Measurements from ENCODE around the gene EXPH5. TPM values are rescaled to one million over a fixed set of nuclear protein-coding genes. Genes with fewer than 3 reads are reported as not detected.

EXPH5 gene
- total RNA-seq, 2 experiments from 2014 or later: 2.0 to 2.4 TPM

DNA sequence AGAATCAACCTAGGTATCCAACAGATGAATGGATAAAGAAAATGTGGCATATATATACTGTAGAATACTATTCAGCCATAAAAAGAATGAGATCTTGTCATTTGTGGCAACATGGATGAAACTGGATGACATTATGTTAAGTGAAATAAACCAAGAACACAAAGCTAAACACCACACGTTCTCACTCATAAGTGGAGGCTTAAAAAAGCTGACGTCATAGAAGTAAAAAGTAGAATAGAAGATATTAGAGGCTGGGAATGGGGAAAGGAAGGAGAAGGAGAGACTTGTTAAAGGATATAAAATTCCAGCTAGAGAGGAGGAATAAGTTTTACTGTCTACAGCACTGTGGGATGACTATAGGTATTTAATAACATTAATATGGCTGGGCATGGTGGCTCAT lies 12.9 kb downstream of the EXPH5 start:
- intact Hi-C loops (cut with DNase I, micrococcal nuclease): no loop called here
- H3K27ac Mint-ChIP-seq: no peak overlapping the region
- no peak for ATAC-seq
- no peak for DNase-seq
- no peaks in the 10 kb centered on the region for H3K9me3 Mint-ChIP-seq (ENCODE audit: low read depth)
- ChIA-PET POLR2A (interaction anchor here (0.6 kb wide), 1 partner anchor 145 kb away, joined by 3 read pairs; no protein-coding TSS in a partner anchor), CTCF (no interaction called here)
- peaks cover 4% of the 10 kb centered on the region for H3K27me3 Mint-ChIP-seq
- no peaks in the 10 kb centered on the region for H3K36me3 Mint-ChIP-seq (ENCODE audit: low read depth)
- H3K4me3 Mint-ChIP-seq: no peak overlapping the region
- H3K4me1 Mint-ChIP-seq: no peaks in the 10 kb centered on the region

DNA sequence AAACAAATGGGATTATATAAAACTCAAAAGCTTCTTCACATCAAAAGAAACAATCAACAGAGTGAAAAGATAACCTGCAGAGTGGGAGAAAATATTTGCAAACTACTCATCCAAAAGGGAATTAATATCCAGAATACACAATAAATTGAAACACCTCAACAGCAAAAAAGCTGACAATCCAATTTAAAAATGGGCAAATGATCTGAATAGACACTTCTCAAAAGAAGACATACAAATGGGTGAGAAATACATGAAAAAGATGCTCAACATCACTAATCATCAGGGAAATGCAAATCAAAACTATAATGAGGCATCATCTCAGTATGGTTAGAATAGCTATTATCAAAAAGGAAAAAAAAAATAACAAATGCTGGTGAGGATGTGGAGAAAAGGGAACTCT lies 13.5 kb downstream of the EXPH5 start:
- Mint-ChIP-seq H3K4me3 (no peak overlapping the region), H3K9me3 (ENCODE audit: low read depth) (no peaks in the 10 kb centered on the region), H3K36me3 (ENCODE audit: low read depth) (no peaks in the 10 kb centered on the region), H3K27ac (no peak overlapping the region), H3K4me1 (no peaks in the 10 kb centered on the region), H3K27me3 (peaks cover 4% of the 10 kb centered on the region)
- ChIA-PET CTCF (no interaction called here), POLR2A (interaction anchor here (0.6 kb wide), 1 partner anchor 145 kb away, joined by 3 read pairs; no protein-coding TSS in a partner anchor)
- DNase-seq: no peak
- no peak for ATAC-seq
- intact Hi-C loops (cut with DNase I, micrococcal nuclease): no loop called here

DNA sequence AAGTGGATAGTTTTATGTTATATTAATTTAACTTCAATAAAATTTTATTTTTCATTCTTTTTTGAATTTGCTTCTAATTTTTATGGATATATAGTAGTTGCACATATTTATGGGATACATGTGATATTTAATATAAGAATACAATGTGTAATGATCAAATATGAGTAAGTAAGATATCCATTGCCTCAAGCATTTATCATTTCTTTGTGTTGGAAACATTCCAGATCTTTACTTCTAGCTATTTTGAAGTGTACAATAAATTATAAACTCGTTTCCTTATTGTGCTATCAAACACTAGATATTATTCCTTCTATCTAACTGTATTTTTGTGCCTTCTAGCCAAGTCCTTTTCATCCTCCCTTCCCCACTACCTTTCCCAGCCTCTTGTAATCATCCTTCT lies 17.0 kb downstream of the EXPH5 start:
- CTCF ChIA-PET: no interaction called here
- H3K36me3 Mint-ChIP-seq (ENCODE audit: low read depth): no peaks in the 10 kb centered on the region
- no peak overlapping the region for H3K4me3 Mint-ChIP-seq
- no peak for ATAC-seq
- H3K9me3 Mint-ChIP-seq (ENCODE audit: low read depth): no peaks in the 10 kb centered on the region
- DNase-seq: no peak
- no peak overlapping the region for H3K27ac Mint-ChIP-seq
- POLR2A ChIA-PET: no interaction called here
- H3K4me1 Mint-ChIP-seq: no peaks in the 10 kb centered on the region
- H3K27me3 Mint-ChIP-seq: peaks cover 4% of the 10 kb centered on the region
- intact Hi-C loops (cut with DNase I, micrococcal nuclease): no loop called here

DNA sequence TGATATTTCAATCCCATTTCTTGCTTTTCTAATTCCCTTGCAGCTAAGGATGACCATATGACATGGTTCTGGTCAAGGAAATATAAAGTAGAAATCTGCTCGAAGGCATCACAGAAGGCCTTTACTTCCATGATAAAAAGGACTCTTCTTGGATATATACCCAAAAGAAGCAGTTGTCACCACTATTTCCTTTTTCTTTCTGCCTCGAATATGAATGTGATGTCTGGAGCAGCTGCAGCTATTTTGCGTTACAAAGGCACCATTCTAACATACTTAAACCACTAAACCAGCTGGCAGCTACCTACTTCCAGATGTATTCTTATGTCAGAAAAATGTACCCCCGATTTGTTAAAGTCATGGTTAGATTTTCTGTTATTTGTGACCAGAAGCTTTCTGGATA lies 18.9 kb downstream of the EXPH5 start:
- no peaks in the 10 kb centered on the region for H3K36me3 Mint-ChIP-seq (ENCODE audit: low read depth)
- H3K9me3 Mint-ChIP-seq (ENCODE audit: low read depth): no peaks in the 10 kb centered on the region
- H3K27me3 Mint-ChIP-seq: no peaks in the 10 kb centered on the region
- no peak for DNase-seq
- no peaks in the 10 kb centered on the region for H3K4me1 Mint-ChIP-seq
- POLR2A ChIA-PET: no interaction called here
- no peak overlapping the region for H3K4me3 Mint-ChIP-seq
- H3K27ac Mint-ChIP-seq: no peak overlapping the region
- intact Hi-C loops (cut with DNase I, micrococcal nuclease): no loop called here
- CTCF ChIA-PET: interaction anchor here (0.8 kb wide), 1 partner anchor 14 kb away, joined by 3 read pairs; no protein-coding TSS in a partner anchor
- ATAC-seq: no peak

DNA sequence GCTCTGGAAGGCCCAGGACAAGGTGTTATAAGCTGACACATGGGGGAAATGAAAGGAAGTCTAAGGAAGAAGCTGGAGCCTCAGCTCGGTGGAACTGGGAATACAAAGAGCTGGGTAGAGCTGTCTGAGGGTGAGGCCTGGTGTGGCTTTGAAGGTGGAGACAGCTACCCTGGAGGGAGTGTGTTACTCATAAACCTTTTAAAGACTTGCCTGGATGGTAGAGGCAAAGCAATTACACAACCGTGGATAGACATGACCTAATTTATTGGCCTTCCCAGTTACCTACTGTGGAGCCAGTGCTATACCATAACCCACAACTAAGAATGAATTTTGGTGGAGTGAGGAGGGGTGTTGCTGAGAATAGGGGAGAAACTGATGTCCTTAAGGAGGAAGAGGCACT lies 22.6 kb downstream of the EXPH5 start:
- Mint-ChIP-seq H3K27ac (no peak overlapping the region), H3K36me3 (ENCODE audit: low read depth) (no peaks in the 10 kb centered on the region), H3K4me1 (no peaks in the 10 kb centered on the region), H3K27me3 (no peaks in the 10 kb centered on the region), H3K4me3 (no peak overlapping the region), H3K9me3 (ENCODE audit: low read depth) (no peaks in the 10 kb centered on the region)
- ChIA-PET CTCF (interaction anchor here (0.7 to 1.4 kb wide), 2 partner anchors 43 to 242 kb away, joined by 3 to 4 read pairs; no protein-coding TSS in a partner anchor), POLR2A (no interaction called here)
- no peak for DNase-seq
- no peak for ATAC-seq
- intact Hi-C loops (cut with DNase I, micrococcal nuclease): no loop called here

DNA sequence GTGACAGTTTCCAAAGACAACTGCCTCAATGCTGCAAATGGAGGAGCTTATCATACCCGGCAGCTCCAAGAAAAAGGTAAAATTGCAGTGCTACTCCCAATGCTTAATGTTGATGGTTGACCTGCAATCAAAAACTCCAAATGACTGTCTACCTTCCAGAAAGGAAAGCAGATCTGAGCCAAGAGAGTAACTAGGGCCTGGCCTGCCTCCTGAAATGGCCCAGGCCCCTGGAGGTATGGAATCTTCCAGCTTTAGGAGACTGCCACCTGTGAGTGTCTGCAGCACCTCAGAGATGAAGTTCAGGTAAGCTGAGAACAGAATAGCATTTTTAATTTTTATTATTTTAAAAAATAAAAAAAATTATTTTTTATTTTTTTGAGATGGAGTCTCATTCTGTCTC lies 23.7 kb downstream of the EXPH5 start:
- ChIA-PET CTCF (interaction anchor here (0.8 to 1.1 kb wide), 2 partner anchors 15 to 19 kb away, joined by 3 read pairs; no protein-coding TSS in a partner anchor), POLR2A (no interaction called here)
- intact Hi-C loops (cut with DNase I, micrococcal nuclease): no loop called here
- no peaks in the 10 kb centered on the region for H3K36me3 Mint-ChIP-seq (ENCODE audit: low read depth)
- H3K27me3 Mint-ChIP-seq: no peaks in the 10 kb centered on the region
- ATAC-seq (no peak), DNase-seq (no peak)
- H3K9me3 Mint-ChIP-seq (ENCODE audit: low read depth): no peaks in the 10 kb centered on the region
- no peak overlapping the region for H3K4me3 Mint-ChIP-seq
- H3K4me1 Mint-ChIP-seq: no peaks in the 10 kb centered on the region
- H3K27ac Mint-ChIP-seq: no peak overlapping the region

DNA sequence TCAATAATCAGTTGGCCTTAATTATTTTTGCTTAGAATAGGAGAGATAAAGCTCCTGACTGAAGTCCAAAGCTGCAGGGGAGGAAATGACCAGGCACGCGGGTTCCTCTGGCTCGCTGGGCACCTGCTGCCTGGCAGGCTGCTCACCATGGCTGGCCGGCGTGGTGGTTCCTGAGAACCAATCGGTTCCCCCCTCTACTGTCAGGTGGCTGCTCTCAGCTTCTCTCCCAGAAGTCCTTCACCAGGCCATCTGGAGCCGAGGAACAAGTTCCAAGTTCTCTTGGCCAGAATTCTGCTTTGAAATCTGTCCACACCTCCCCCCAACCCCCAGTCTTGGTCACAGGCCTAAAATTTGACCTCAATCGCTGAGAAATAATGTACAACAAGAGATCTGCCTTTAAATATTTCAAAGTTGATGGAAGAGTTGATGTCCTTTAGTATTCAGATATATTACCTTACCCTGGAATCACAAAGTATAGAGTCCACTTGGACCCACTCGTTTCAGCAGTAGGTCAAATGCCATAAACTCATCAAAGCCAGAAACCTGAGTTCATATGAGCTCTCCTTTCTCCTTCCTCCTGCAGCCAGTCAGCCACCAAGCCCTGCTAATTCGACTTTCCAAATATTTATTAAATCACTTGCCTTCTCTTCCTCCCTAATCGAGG lies 25.2 kb downstream of the EXPH5 start:
- DNase-seq: no peak
- POLR2A ChIA-PET: no interaction called here
- intact Hi-C loops (cut with DNase I, micrococcal nuclease): no loop called here
- no peaks in the 10 kb centered on the region for H3K4me1 Mint-ChIP-seq
- CTCF ChIA-PET: no interaction called here
- H3K4me3 Mint-ChIP-seq: no peak overlapping the region
- no peaks in the 10 kb centered on the region for H3K36me3 Mint-ChIP-seq (ENCODE audit: low read depth)
- no peaks in the 10 kb centered on the region for H3K27me3 Mint-ChIP-seq
- no peaks in the 10 kb centered on the region for H3K9me3 Mint-ChIP-seq (ENCODE audit: low read depth)
- ATAC-seq: no peak
- no peak overlapping the region for H3K27ac Mint-ChIP-seq

DNA sequence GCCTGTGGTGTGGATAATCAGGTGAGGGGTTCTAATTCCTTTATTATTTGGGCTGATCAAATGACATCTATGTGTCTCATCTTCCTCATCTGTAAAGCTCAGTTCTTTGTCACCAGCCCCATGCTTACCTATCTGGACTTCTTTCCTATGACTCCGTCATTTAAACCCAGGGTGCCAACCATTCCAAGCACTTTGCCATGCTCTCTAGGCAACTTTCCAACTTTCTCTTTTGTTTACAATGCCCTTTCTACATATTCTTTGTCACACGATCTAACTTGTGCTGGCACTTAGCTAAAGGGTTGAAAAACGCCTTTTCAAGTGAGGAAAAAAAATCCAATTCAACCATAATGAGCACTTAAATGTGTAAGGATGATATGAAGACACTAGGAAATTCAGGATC lies 27.9 kb downstream of the EXPH5 start:
- Mint-ChIP-seq H3K27me3 (no peaks in the 10 kb centered on the region), H3K27ac (no peak overlapping the region), H3K4me3 (no peak overlapping the region), H3K36me3 (ENCODE audit: low read depth) (no peaks in the 10 kb centered on the region), H3K9me3 (ENCODE audit: low read depth) (no peaks in the 10 kb centered on the region), H3K4me1 (no peaks in the 10 kb centered on the region)
- no peak for DNase-seq
- no peak for ATAC-seq
- ChIA-PET CTCF (interaction anchor here (0.8 to 1.1 kb wide), 2 partner anchors 57 to 81 kb away, joined by 3 to 4 read pairs; no protein-coding TSS in a partner anchor), POLR2A (no interaction called here)
- intact Hi-C loops (cut with DNase I, micrococcal nuclease): no loop called here

DNA sequence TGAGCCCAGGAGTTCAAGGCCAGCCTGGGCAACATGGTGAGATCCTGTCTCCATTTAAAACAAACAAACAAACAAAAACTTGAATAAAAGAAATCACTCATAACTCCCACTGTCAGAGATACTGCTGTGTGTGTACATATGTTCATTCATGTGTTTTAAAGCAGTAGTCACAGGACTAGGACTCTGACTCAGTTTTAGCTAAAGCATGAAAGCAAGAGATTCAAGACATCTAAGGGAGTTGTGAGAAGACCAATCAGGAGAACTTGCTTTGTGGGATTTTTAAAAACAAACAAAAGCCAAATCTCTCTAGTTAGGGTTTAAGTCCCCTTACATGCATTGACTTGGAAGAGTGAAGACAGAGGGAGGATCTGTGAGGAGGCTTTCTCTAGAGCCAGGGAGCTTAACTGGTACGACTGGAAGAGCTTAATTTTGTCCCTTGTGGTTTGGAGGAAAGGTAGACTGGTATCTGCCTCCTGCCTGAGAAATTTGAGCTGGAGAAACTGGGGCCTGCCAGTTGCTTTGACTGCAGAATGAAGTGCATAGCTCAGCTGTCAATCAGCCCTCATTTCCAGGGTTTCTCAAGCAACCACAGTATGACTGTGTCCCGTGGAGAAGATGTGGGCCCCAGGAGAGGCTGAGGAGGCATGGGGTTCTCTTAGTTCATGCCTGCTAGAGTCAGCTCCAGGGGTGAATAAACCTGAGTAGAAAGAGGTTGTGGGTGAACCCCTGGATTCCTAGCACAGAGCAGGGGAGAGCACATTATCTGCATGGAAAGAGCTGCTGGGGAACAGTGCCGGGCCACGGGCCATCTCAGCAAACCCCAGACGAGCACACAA lies 30.6 kb downstream of the EXPH5 start:
- H3K4me3 Mint-ChIP-seq: no peak overlapping the region
- H3K27me3 Mint-ChIP-seq: no peaks in the 10 kb centered on the region
- intact Hi-C loops (cut with DNase I, micrococcal nuclease): no loop called here
- H3K4me1 Mint-ChIP-seq: peaks cover 21% of the 10 kb centered on the region
- no peaks in the 10 kb centered on the region for H3K9me3 Mint-ChIP-seq (ENCODE audit: low read depth)
- ChIA-PET CTCF (interaction anchor here (0.7 to 1.2 kb wide), 2 partner anchors 10 to 552 kb away, joined by 3 to 4 read pairs; no protein-coding TSS in a partner anchor), POLR2A (no interaction called here)
- ATAC-seq (no peak), DNase-seq (no peak)
- H3K27ac Mint-ChIP-seq: no peak overlapping the region
- H3K36me3 Mint-ChIP-seq (ENCODE audit: low read depth): no peaks in the 10 kb centered on the region

DNA sequence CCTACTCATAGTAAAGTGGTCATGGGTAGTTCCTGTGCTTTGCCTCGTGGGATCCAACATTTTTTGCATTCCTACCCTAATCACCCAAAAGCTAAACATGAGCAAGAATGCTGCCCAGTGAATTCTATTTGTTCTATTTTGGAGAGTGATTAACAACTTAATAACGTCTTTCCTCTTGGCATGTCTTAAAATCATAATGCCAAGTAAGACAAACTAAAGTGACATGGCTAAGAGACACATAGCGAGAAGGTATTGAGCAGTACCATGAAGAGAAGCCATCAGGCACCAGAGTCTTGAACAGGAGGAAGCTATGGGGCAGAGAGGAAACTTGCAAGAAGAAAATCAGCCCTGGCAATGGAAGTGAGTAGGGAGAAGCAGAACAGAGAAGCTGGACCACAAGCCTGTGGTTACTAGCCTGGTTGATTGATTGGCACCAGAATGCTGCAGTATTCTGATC lies 32.0 kb downstream of the EXPH5 start:
- Mint-ChIP-seq H3K4me1 (peaks cover 21% of the 10 kb centered on the region), H3K4me3 (no peak overlapping the region), H3K9me3 (ENCODE audit: low read depth) (no peaks in the 10 kb centered on the region), H3K27me3 (no peaks in the 10 kb centered on the region), H3K36me3 (ENCODE audit: low read depth) (no peaks in the 10 kb centered on the region), H3K27ac (no peak overlapping the region)
- ChIA-PET CTCF (no interaction called here), POLR2A (no interaction called here)
- ATAC-seq (no peak), DNase-seq (no peak)
- intact Hi-C loops (cut with DNase I, micrococcal nuclease): no loop called here

DNA sequence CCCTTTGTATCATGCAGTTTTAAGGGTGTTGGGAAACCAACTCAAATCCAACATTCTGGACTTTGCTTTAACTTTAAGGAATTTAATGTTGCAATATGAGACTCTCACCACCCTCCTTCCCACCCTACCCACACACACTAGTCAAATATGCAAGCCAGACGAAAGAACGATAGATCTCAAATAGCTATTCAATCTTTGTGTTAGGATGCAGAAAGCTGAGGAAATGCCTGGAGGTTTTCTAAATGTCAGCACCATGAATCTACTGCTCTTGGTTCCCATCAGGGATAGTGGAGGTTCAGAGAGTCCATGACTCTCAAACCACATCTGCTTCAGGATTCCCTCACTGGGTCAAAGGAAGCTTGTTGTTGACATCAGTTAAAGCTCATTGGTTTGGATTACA lies 33.7 kb downstream of the EXPH5 start:
- ATAC-seq (no peak), DNase-seq (no peak)
- CTCF ChIA-PET: interaction anchor here (1.9 kb wide), 1 partner anchor 10 kb away, joined by 4 read pairs; no protein-coding TSS in a partner anchor
- H3K4me1 Mint-ChIP-seq: peaks cover 21% of the 10 kb centered on the region
- H3K36me3 Mint-ChIP-seq (ENCODE audit: low read depth): no peaks in the 10 kb centered on the region
- H3K9me3 Mint-ChIP-seq (ENCODE audit: low read depth): no peaks in the 10 kb centered on the region
- no peaks in the 10 kb centered on the region for H3K27me3 Mint-ChIP-seq
- H3K27ac Mint-ChIP-seq: no peak overlapping the region
- intact Hi-C loops (cut with DNase I, micrococcal nuclease): no loop called here
- POLR2A ChIA-PET: interaction anchor here (0.5 kb wide), 1 partner anchor 300 kb away, joined by 3 read pairs; no protein-coding TSS in a partner anchor
- no peak overlapping the region for H3K4me3 Mint-ChIP-seq

DNA sequence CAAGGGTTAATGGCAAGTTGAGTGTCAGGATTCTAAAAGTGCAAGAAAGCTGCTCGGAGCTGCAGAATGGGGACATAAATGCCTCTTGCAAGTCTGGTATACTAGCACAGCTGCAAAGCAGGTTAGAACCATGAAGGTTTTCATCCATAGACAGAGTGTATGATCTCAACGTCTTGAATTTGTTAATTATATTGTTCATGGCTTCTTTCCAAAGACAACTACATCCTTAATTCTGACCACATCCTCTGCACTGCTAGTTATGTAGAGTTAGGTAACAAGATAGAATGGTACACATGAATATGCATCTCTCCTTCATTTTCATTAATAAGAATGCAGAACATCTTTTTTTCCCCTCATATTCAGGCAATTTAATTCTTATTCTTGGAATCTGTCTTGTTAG lies 34.2 kb downstream of the EXPH5 start:
- ChIA-PET POLR2A (no interaction called here), CTCF (interaction anchor here (1.1 to 1.9 kb wide), 3 partner anchors 9 to 89 kb away, joined by 3 to 5 read pairs (median 4); no protein-coding TSS in a partner anchor)
- no peak for DNase-seq
- no peaks in the 10 kb centered on the region for H3K36me3 Mint-ChIP-seq (ENCODE audit: low read depth)
- peak; percentile 49 for ATAC-seq
- H3K9me3 Mint-ChIP-seq (ENCODE audit: low read depth): no peaks in the 10 kb centered on the region
- no peak overlapping the region for H3K27ac Mint-ChIP-seq
- no peak overlapping the region for H3K4me3 Mint-ChIP-seq
- H3K27me3 Mint-ChIP-seq: no peaks in the 10 kb centered on the region
- peaks cover 21% of the 10 kb centered on the region for H3K4me1 Mint-ChIP-seq
- intact Hi-C loops (cut with DNase I, micrococcal nuclease): no loop called here
